AG20443 (cell line): ENCODE results near the gene SLC9A5.

Source experiments
- DNase-seq: peaks from one replicate; pipeline ENCODE4 v3.0.0; 2012; ENCODE audit warnings: low spot score, mixed read lengths

SLC9A5 gene

GRCh38 chr16:67310561-67310960 is 61.8 kb downstream of the SLC9A5 start:
- DNase-seq: no peak

- peak; percentile 97 for DNase-seq
Measured at GRCh38 chr16:67311607-67312488, 63.1 kb downstream of the SLC9A5 start.

- no peak for DNase-seq
Measured at GRCh38 chr16:67312719-67313118, 63.9 kb downstream of the SLC9A5 start.

- DNase-seq: no peak
Measured at GRCh38 chr16:67317853-67318252, 69.1 kb downstream of the SLC9A5 start.
